ENCODE results near the gene CAMK4.

GRCh38 chr5:111200828-111201227 is 23.4 kb upstream of the CAMK4 start:
- TF ChIP-seq POLR2AphosphoS5 (IDR thresholded peaks at IDR 0.05; ENCODE audit: low read depth, low read length) (no peak), POLR2A (IDR thresholded peaks at IDR 0.05; ENCODE audit: low read depth, low read length) (no peak)

All from GM12891 (cell line).